Measurements from ENCODE around the gene OR2A25. TPM values are rescaled to one million over a fixed set of nuclear protein-coding genes. Genes with fewer than 3 reads are reported as not detected.
A peak's percentile ranks its signal among the peaks of the same experiment; 100 is the strongest.
"Not testable (repeated sequence)": the region's sequence is repeated elsewhere in the genome, so short reads cannot be mapped to it uniquely, and the experiment has no call there.

Gene OR2A25
- total RNA-seq, 4 donors from 2014 or later: not detected

GRCh38 chr7:144049491-144049890 lies 20.1 kb upstream of the OR2A25 start:
- Histone ChIP-seq H3K4me3 (no peak overlapping the region), H3K9me3 (no peaks in the 10 kb centered on the region), H3K27ac (no peak overlapping the region), H3K36me3 (no peaks in the 10 kb centered on the region), H3K27me3 (no peaks in the 10 kb centered on the region), H3K4me1 (no peaks in the 10 kb centered on the region)
- TF ChIP-seq CTCF (IDR thresholded peaks at IDR 0.05) (no peak), POLR2A (IDR thresholded peaks at IDR 0.05) (no peak)
- DNase-seq: no peak

GRCh38 chr7:144050093-144050492 lies 19.5 kb upstream of the OR2A25 start:
- no peak overlapping the region for H3K27ac ChIP-seq
- no peak for DNase-seq
- no peaks in the 10 kb centered on the region for H3K27me3 ChIP-seq
- H3K36me3 ChIP-seq: no peaks in the 10 kb centered on the region
- H3K4me1 ChIP-seq: no peaks in the 10 kb centered on the region
- TF ChIP-seq POLR2A (IDR thresholded peaks at IDR 0.05) (no peak), CTCF (IDR thresholded peaks at IDR 0.05) (no peak)
- H3K9me3 ChIP-seq: no peaks in the 10 kb centered on the region
- no peak overlapping the region for H3K4me3 ChIP-seq

- H3K4me1 ChIP-seq, DNase-seq, H3K27ac ChIP-seq, H3K4me3 ChIP-seq, H3K27me3 ChIP-seq, H3K9me3 ChIP-seq, H3K36me3 ChIP-seq: not testable (repeated sequence)
These were observed 18.7 kb upstream of the OR2A25 start for GRCh38 chr7:144050884-144051283.

- Histone ChIP-seq H3K36me3 (no peaks in the 10 kb centered on the region), H3K27ac (no peak overlapping the region), H3K9me3 (no peaks in the 10 kb centered on the region), H3K27me3 (no peaks in the 10 kb centered on the region), H3K4me3 (no peak overlapping the region), H3K4me1 (no peaks in the 10 kb centered on the region)
- no peak for TF ChIP-seq CTCF (IDR thresholded peaks at IDR 0.05)
- TF ChIP-seq POLR2A (IDR thresholded peaks at IDR 0.05): no peak
- DNase-seq: no peak
These were observed 11.7 kb upstream of the OR2A25 start for GRCh38 chr7:144057954-144058353.

- Histone ChIP-seq H3K27ac (no peak overlapping the region), H3K9me3 (no peaks in the 10 kb centered on the region), H3K36me3 (no peaks in the 10 kb centered on the region), H3K4me3 (no peak overlapping the region), H3K4me1 (no peaks in the 10 kb centered on the region), H3K27me3 (no peaks in the 10 kb centered on the region)
- DNase-seq: no peak
- TF ChIP-seq CTCF (IDR thresholded peaks at IDR 0.05): peak in 2 of 6 experiments; percentile 8 to 15
- no peak for TF ChIP-seq POLR2A (IDR thresholded peaks at IDR 0.05)
These were observed 5.9 kb upstream of the OR2A25 start for GRCh38 chr7:144063710-144064109.

- H3K27ac ChIP-seq: no peak overlapping the region
- no peak for DNase-seq
- H3K4me3 ChIP-seq: no peak overlapping the region
- no peaks in the 10 kb centered on the region for H3K27me3 ChIP-seq
- TF ChIP-seq POLR2A (IDR thresholded peaks at IDR 0.05): no peak
- no peak for TF ChIP-seq CTCF (IDR thresholded peaks at IDR 0.05)
- H3K36me3 ChIP-seq: no peaks in the 10 kb centered on the region
- no peaks in the 10 kb centered on the region for H3K4me1 ChIP-seq
- no peaks in the 10 kb centered on the region for H3K9me3 ChIP-seq
These were observed 342 bp downstream of the OR2A25 start for GRCh38 chr7:144069953-144070352.

All from Peyer's patch (tissue), 4 donors.